HG03066 (cell line): ENCODE results near the gene GRAMD1C.
A peak's percentile ranks its signal among the peaks of the same experiment; 100 is the strongest.

Experiments used
- ATAC-seq: cut with Tn5 transposase; IDR thresholded peaks from one replicate; pipeline ENCODE4 v1.9.1; 2021; ENCODE audit warnings: low read depth; ENCODE audit not compliant: unreplicated experiment

Gene GRAMD1C

GRCh38 chr3:113947372-113948014 is 108.9 kb downstream of the GRAMD1C start, which contains the start of gene ZDHHC23:
Gene ZDHHC23, plus strand, starts transcription at chr3:113948013. Its CDS starts 790 bp downstream, at chr3:113948803.
- ATAC-seq = peak; percentile 71

GRCh38 chr3:113948015-113948917 is 109.7 kb downstream of the GRAMD1C start:
- peak; percentile 40 for ATAC-seq

GRCh38 chr3:113952921-113953320 is 114.3 kb downstream of the GRAMD1C start:
- no peak for ATAC-seq

- no peak for ATAC-seq
These were observed 115.1 kb downstream of the GRAMD1C start for GRCh38 chr3:113953677-113954076.

- no peak for ATAC-seq
These were observed 115.6 kb downstream of the GRAMD1C start for GRCh38 chr3:113954091-113954685.

- no peak for ATAC-seq
These were observed 125.3 kb downstream of the GRAMD1C start for GRCh38 chr3:113963879-113964278.

- no peak for ATAC-seq
These were observed 127.6 kb downstream of the GRAMD1C start for GRCh38 chr3:113966172-113966571.

GRCh38 chr3:113968986-113969385 is 130.4 kb downstream of the GRAMD1C start:
- ATAC-seq = no peak

GRCh38 chr3:113977822-113978221 is 139.2 kb downstream of the GRAMD1C start:
- ATAC-seq = no peak

GRCh38 chr3:113979916-113980315 is 141.3 kb downstream of the GRAMD1C start:
- no peak for ATAC-seq

- ATAC-seq = no peak
These were observed 143.2 kb downstream of the GRAMD1C start for GRCh38 chr3:113981803-113982202.

GRCh38 chr3:113983544-113983943 is 145.0 kb downstream of the GRAMD1C start:
- ATAC-seq = no peak

GRCh38 chr3:113985541-113985940 is 147.0 kb downstream of the GRAMD1C start:
- ATAC-seq = no peak
